Aorta (tissue), 5 donors: ENCODE data around the gene PKD2. TPM values are rescaled to one million over a fixed set of nuclear protein-coding genes. Genes with fewer than 3 reads are reported as not detected.

Source experiments
- ATAC-seq: fragments of 200-7000 bp; cut with Tn5 transposase; one replicate; pipeline ENCODE4 v1.9.1; 2022; ENCODE audit warnings: moderate library complexity; ENCODE audit not compliant: low FRiP score
- DNase-seq, 2 donors: peaks; one replicate each; pipeline ENCODE4 v3.0.0-alpha.2; 2020
- H3K27ac ChIP-seq, 2 donors: one replicate each; pipeline ENCODE4 v1.5.1; 2013; ENCODE audit warnings: low read length in 2 of 2, mild to moderate bottlenecking in 2 of 2, moderate library complexity in 2 of 2, control low read depth in 1 of 2, inconsistent platforms in 1 of 2, low read depth in 1 of 2
- H3K27me3 ChIP-seq, 2 donors: one replicate each; pipeline ENCODE4 v1.6.1; 2013; ENCODE audit warnings: control low read depth in 1 of 2, low read length in 1 of 2, mild to moderate bottlenecking in 1 of 2, moderate library complexity in 1 of 2; ENCODE audit not compliant: insufficient read depth in 2 of 2, control insufficient read depth in 1 of 2
- H3K36me3 ChIP-seq, 2 donors: one replicate each; pipeline ENCODE4 v1.6.1; 2013; ENCODE audit warnings: control low read depth in 1 of 2, low read length in 1 of 2, mild to moderate bottlenecking in 1 of 2; ENCODE audit not compliant: insufficient read depth in 2 of 2, control insufficient read depth in 1 of 2
- H3K4me1 ChIP-seq, 2 donors: one replicate each; pipeline ENCODE4 v1.6.1; 2013; ENCODE audit warnings: low read length in 2 of 2, control low read depth in 1 of 2, mild to moderate bottlenecking in 1 of 2, moderate library complexity in 1 of 2; ENCODE audit not compliant: insufficient read depth in 2 of 2, control insufficient read depth in 1 of 2
- H3K4me3 ChIP-seq, 2 donors: one replicate each; pipeline ENCODE4 v1.5.1; 2013; ENCODE audit warnings: low read length in 2 of 2, control low read depth in 1 of 2, mild to moderate bottlenecking in 1 of 2
- H3K9me3 ChIP-seq: one replicate; pipeline ENCODE4 v1.6.1; 2013; ENCODE audit warnings: mild to moderate bottlenecking, low read length; ENCODE audit not compliant: control insufficient read depth
- WGBS, 2 donors: extraction: QIAGEN DNeasy Blood & Tissue Kit; methylation state at CpG; one replicate each; pipeline ENCODE4 v1.1.7; 2013; 5-methylcytosine and 5-hydroxymethylcytosine counted together
- intact Hi-C, 2 donors: fragments of 100-400 bp; cut with DNase I; formaldehyde crosslinking; loops; one replicate each; pipeline versions ENCODE4 v1.14.2 to v1.15.0; 2022
- polyA plus RNA-seq, 2 donors: library from polyadenylated mRNA; stranded (reverse); fragments of 200-250 nt; gene quantifications; one replicate each; pipeline ENCODE4 v1.2.3, GENCODE V29; 2013
- total RNA-seq, 2 donors: library from RNA; stranded (reverse); fragmentation: NEBNext Ultra II Directional; extraction: Animal tissue kit (Norgen Biotek cat#: 25700); gene quantifications; one replicate each; pipeline ENCODE4 v1.2.1, GENCODE V29; 2021
- donor health status: healthy with polysubstance abuse.
- donor health status: Bipolar disorder and iron deficiency.
- donor health status: DM: no; HTN: no; CAD: no.
- donor health status: DM: no; HTN: no; CAD: no.
- donor health status: DM: yes; HTN: yes; CAD: no.

Gene PKD2
- total and polyA plus RNA-seq, 4 donors, result 62.7 to 311 (median 110) TPM

GRCh38 chr4:87973283-87974169, 33.9 kb upstream of the PKD2 start:
- Histone ChIP-seq H3K4me3 (no peak overlapping the region), H3K36me3 (no peaks in the 10 kb centered on the region), H3K9me3 (no peaks in the 10 kb centered on the region), H3K27ac (no peak overlapping the region), H3K4me1 (no peaks in the 10 kb centered on the region), H3K27me3 (peaks cover 0 to 2% of the 10 kb centered on the region in 2 donors)
- DNase-seq (peak in 1 of 2 donors; percentile 65), ATAC-seq (no peak)
- WGBS, 2 donors, result 34 to 36% methylated on average over 14 of the region's 14 CpGs
- intact Hi-C loops, result loop anchor here (2.0 to 10.0 kb wide), 4 partner anchors 116 to 299 kb away; no protein-coding TSS in a partner anchor

GRCh38 chr4:87974856-87975462, 32.5 kb upstream of the PKD2 start:
- Histone ChIP-seq H3K27ac (no peak overlapping the region), H3K27me3 (peaks cover 0 to 2% of the 10 kb centered on the region in 2 donors), H3K4me3 (no peak overlapping the region), H3K4me1 (no peaks in the 10 kb centered on the region), H3K9me3 (no peaks in the 10 kb centered on the region), H3K36me3 (no peaks in the 10 kb centered on the region)
- WGBS, 2 donors, result 87 to 91% methylated on average over 6 of the region's 6 CpGs
- no peak for DNase-seq
- intact Hi-C loops, result loop anchor here (5.0 to 10.0 kb wide), 3 partner anchors 118 to 300 kb away; no protein-coding TSS in a partner anchor
- no peak for ATAC-seq

GRCh38 chr4:87975466-87975865, 32.0 kb upstream of the PKD2 start, which contains the start of gene SPP1:
Gene SPP1, plus strand, starts transcription at chr4:87975714. Its CDS starts 1,182 bp downstream, at chr4:87976896.
- intact Hi-C loops, result loop anchor here (10.0 kb wide), 2 partner anchors 291 to 301 kb away; no protein-coding TSS in a partner anchor
- Histone ChIP-seq H3K27me3 (peaks cover 0 to 2% of the 10 kb centered on the region in 2 donors), H3K4me3 (no peak within 1 kb of the TSS), H3K4me1 (no peaks in the 10 kb centered on the region), H3K36me3 (no peaks in the 10 kb centered on the region), H3K9me3 (no peaks in the 10 kb centered on the region), H3K27ac (no peak within 1 kb of the TSS)
- peak in 1 of 2 donors; percentile 56 for DNase-seq
- ATAC-seq, result no peak
- WGBS, 2 donors, result 69 to 72% methylated on average over 8 of the region's 8 CpGs

- no peaks in the 10 kb centered on the region for H3K36me3 ChIP-seq
- peaks cover 0 to 2% of the 10 kb centered on the region in 2 donors for H3K27me3 ChIP-seq
- ATAC-seq, result no peak
- no peak for DNase-seq
- 93 to 97% methylated on average over 5 of the region's 5 CpGs for WGBS, 2 donors
- no peaks in the 10 kb centered on the region for H3K4me1 ChIP-seq
- intact Hi-C loops, result loop anchor here (10.0 kb wide), 2 partner anchors 293 to 303 kb away; no protein-coding TSS in a partner anchor
- no peak overlapping the region for H3K4me3 ChIP-seq
- no peak overlapping the region for H3K27ac ChIP-seq
- H3K9me3 ChIP-seq, result no peaks in the 10 kb centered on the region
Measured at GRCh38 chr4:87977521-87978278, 29.7 kb upstream of the PKD2 start.

GRCh38 chr4:87978681-87979080, 28.8 kb upstream of the PKD2 start:
- WGBS, 2 donors, result 96 to 100% methylated on average over 1 of the region's 1 CpG
- no peaks in the 10 kb centered on the region for H3K4me1 ChIP-seq
- no peak overlapping the region for H3K4me3 ChIP-seq
- DNase-seq, result no peak
- no peaks in the 10 kb centered on the region for H3K9me3 ChIP-seq
- H3K27me3 ChIP-seq, result peaks cover 0 to 2% of the 10 kb centered on the region in 2 donors
- no peak overlapping the region for H3K27ac ChIP-seq
- intact Hi-C loops, result loop anchor here (10.0 kb wide), 2 partner anchors 294 to 304 kb away; no protein-coding TSS in a partner anchor
- no peaks in the 10 kb centered on the region for H3K36me3 ChIP-seq
- no peak for ATAC-seq

- Histone ChIP-seq H3K27ac (no peak overlapping the region), H3K4me3 (no peak overlapping the region), H3K4me1 (no peaks in the 10 kb centered on the region), H3K9me3 (no peaks in the 10 kb centered on the region), H3K36me3 (no peaks in the 10 kb centered on the region), H3K27me3 (peaks cover 0 to under 1% of the 10 kb centered on the region in 2 donors)
- no peak for ATAC-seq
- no peak for DNase-seq
- 93 to 95% methylated on average over 1 of the region's 1 CpG for WGBS, 2 donors
- intact Hi-C loops, result loop anchor here (10.0 kb wide), 2 partner anchors 295 to 305 kb away; no protein-coding TSS in a partner anchor
Measured at GRCh38 chr4:87979810-87980209, 27.6 kb upstream of the PKD2 start.

GRCh38 chr4:87981486-87981885, 25.9 kb upstream of the PKD2 start:
- 94 to 96% methylated on average over 8 of the region's 8 CpGs for WGBS, 2 donors

GRCh38 chr4:87982036-87982435, 25.4 kb upstream of the PKD2 start:
- ATAC-seq (no peak), DNase-seq (no peak)
- Histone ChIP-seq H3K27ac (no peak overlapping the region), H3K4me3 (no peak overlapping the region), H3K27me3 (no peaks in the 10 kb centered on the region), H3K4me1 (no peaks in the 10 kb centered on the region), H3K36me3 (no peaks in the 10 kb centered on the region), H3K9me3 (no peaks in the 10 kb centered on the region)
- 82 to 90% methylated on average over 1 of the region's 1 CpG for WGBS, 2 donors
- intact Hi-C loops, result no loop called here

More at GRCh38 chr4:87981486-87981885, 25.9 kb upstream of the PKD2 start:
- ATAC-seq (no peak), DNase-seq (no peak)
- no peak overlapping the region for H3K4me3 ChIP-seq
- no peaks in the 10 kb centered on the region for H3K36me3 ChIP-seq
- H3K27me3 ChIP-seq, result no peaks in the 10 kb centered on the region
- intact Hi-C loops, result no loop called here
- no peak overlapping the region for H3K27ac ChIP-seq
- H3K9me3 ChIP-seq, result no peaks in the 10 kb centered on the region
- no peaks in the 10 kb centered on the region for H3K4me1 ChIP-seq
